ENCODE results near the gene ELOVL7. TPM values are rescaled to one million over a fixed set of nuclear protein-coding genes. Genes with fewer than 3 reads are reported as not detected.

The ELOVL7 gene
- total and polyA plus RNA-seq, 2 donors (not counting 1 experiment from before 2014, with no cell fraction given): under 0.01 to 0.07 TPM

DNA sequence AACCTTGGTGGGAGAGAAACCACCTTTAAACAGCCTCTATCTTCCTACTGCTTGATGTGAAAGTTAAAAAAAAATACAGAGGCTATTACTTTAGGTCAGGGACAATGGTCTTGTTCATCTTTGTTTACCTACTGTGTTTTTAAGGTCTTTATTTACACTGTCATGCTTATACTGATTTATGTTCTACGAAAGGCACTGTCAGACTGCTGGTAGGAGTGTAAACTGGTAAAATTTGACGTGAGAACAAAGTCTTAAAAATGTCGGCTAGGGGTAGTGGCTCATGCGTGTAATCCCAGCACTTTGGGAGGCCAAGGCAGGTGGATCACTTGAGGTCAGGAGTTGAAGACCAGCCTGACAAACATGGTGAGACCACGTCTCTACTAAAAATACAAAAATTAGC lies 42.1 kb upstream of the ELOVL7 start:
- no peak for DNase-seq (ENCODE audit: low read depth in 2 of 2)
- H3K79me2 ChIP-seq (ENCODE audit: control insufficient read depth, insufficient read depth, low read length): no peaks in the 10 kb centered on the region
- no peaks in the 10 kb centered on the region for H3K4me1 ChIP-seq (ENCODE audit: control insufficient read depth, extremely low read depth, insufficient read depth, low read length)

DNA sequence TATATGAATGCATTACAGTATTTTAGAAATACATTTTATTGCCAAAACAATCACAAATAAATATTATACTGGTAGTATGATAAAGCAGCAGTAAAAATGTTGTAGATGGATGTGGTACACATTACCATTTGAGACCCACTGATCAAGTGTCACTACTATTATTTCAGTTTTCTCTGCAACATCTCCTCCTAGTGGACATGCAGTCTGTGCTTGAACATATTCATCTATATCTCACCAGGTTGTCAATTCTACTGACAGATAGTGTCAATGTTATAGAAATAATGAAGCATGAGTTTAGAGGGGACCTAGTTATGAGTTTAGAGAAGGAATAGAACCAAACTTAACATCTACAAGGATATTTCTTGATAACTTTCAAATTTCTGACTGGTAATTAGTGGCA lies 39.2 kb upstream of the ELOVL7 start:
- H3K27ac ChIP-seq (ENCODE audit: insufficient read depth, low read length): no peak overlapping the region
- peak in 1 of 2 donors; percentile 4 for DNase-seq (ENCODE audit: low read depth in 2 of 2)
- H4K20me1 ChIP-seq (ENCODE audit: control insufficient read depth, extremely low read depth, insufficient read depth, low read length): no peaks in the 10 kb centered on the region
- H2AFZ ChIP-seq (ENCODE audit: low read length): no peak overlapping the region
- H3K4me3 ChIP-seq (replicated peaks in 1 of 4; ENCODE audit: control extremely low read depth in 1 of 4, insufficient read depth in 1 of 4, low read depth in 3 of 4, low read length in 4 of 4): no peak overlapping the region
- no peaks in the 10 kb centered on the region for H3K9me3 ChIP-seq (ENCODE audit: control insufficient read depth, insufficient read depth, low read depth, low read length)
- H3K36me3 ChIP-seq (ENCODE audit: control insufficient read depth, insufficient read depth, low read length): no peaks in the 10 kb centered on the region
- H3K9ac ChIP-seq (ENCODE audit: insufficient read depth, low read length): no peak overlapping the region
- no peaks in the 10 kb centered on the region for H3K79me2 ChIP-seq (ENCODE audit: control insufficient read depth, insufficient read depth, low read length)
- H3K4me1 ChIP-seq (ENCODE audit: control insufficient read depth, extremely low read depth, insufficient read depth, low read length): no peaks in the 10 kb centered on the region
- H3K4me2 ChIP-seq (ENCODE audit: extremely low read depth, insufficient read depth, low read length): no peak overlapping the region
- TF ChIP-seq EZH2 (IDR thresholded peaks at IDR 0.05; ENCODE audit: low read length, missing control alignments): no peak
- TF ChIP-seq, protein P1, sequence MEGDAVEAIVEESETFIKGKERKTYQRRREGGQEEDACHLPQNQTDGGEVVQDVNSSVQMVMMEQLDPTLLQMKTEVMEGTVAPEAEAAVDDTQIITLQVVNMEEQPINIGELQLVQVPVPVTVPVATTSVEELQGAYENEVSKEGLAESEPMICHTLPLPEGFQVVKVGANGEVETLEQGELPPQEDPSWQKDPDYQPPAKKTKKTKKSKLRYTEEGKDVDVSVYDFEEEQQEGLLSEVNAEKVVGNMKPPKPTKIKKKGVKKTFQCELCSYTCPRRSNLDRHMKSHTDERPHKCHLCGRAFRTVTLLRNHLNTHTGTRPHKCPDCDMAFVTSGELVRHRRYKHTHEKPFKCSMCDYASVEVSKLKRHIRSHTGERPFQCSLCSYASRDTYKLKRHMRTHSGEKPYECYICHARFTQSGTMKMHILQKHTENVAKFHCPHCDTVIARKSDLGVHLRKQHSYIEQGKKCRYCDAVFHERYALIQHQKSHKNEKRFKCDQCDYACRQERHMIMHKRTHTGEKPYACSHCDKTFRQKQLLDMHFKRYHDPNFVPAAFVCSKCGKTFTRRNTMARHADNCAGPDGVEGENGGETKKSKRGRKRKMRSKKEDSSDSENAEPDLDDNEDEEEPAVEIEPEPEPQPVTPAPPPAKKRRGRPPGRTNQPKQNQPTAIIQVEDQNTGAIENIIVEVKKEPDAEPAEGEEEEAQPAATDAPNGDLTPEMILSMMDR (conservative IDR thresholded peaks at IDR 0.05 in 1 of 2, IDR thresholded peaks at IDR 0.05 in 1 of 2; ENCODE audit: low read depth in 1 of 2, low read length in 2 of 2): peak; percentile 23 to 34
- H3K27me3 ChIP-seq (ENCODE audit: control insufficient read depth, insufficient read depth, low read length): no peaks in the 10 kb centered on the region

More for the DNA sequence above, 42.1 kb upstream of the ELOVL7 start:
- Histone ChIP-seq H3K9me3 (ENCODE audit: control insufficient read depth, insufficient read depth, low read depth, low read length) (no peaks in the 10 kb centered on the region), H3K36me3 (ENCODE audit: control insufficient read depth, insufficient read depth, low read length) (no peaks in the 10 kb centered on the region), H4K20me1 (ENCODE audit: control insufficient read depth, extremely low read depth, insufficient read depth, low read length) (no peaks in the 10 kb centered on the region), H2AFZ (ENCODE audit: low read length) (no peak overlapping the region), H3K27me3 (ENCODE audit: control insufficient read depth, insufficient read depth, low read length) (no peaks in the 10 kb centered on the region), H3K4me3 (replicated peaks in 1 of 4; ENCODE audit: control extremely low read depth in 1 of 4, insufficient read depth in 1 of 4, low read depth in 3 of 4, low read length in 4 of 4) (no peak overlapping the region), H3K27ac (ENCODE audit: insufficient read depth, low read length) (no peak overlapping the region), H3K9ac (ENCODE audit: insufficient read depth, low read length) (no peak overlapping the region), H3K4me2 (ENCODE audit: extremely low read depth, insufficient read depth, low read length) (no peak overlapping the region)
- no peak for TF ChIP-seq EZH2 (IDR thresholded peaks at IDR 0.05; ENCODE audit: low read length, missing control alignments)
- TF ChIP-seq, protein P1 (conservative IDR thresholded peaks at IDR 0.05 in 1 of 2, IDR thresholded peaks at IDR 0.05 in 1 of 2; ENCODE audit: low read depth in 1 of 2, low read length in 2 of 2): no peak

DNA sequence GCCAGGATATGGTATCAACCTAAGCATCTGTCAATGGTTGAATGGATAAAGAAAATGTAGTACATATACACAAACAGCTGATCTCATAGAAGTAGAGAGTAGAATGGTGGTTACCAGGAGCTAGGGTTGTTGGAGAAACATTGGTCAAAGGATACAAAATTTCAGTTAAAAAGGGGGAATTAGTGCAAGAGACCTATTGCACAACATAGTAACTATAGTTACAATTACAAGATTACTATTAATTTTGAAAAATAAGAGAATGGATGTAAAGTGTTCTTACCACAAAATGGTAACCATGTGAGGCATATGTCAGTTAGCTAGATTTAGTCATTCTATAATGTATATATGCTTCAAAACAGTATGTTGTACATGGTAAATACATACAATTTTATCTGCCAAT lies 28.8 kb upstream of the ELOVL7 start:
- Histone ChIP-seq H3K27ac (ENCODE audit: insufficient read depth, low read length) (no peak overlapping the region), H2AFZ (ENCODE audit: low read length) (no peak overlapping the region), H3K27me3 (ENCODE audit: control insufficient read depth, insufficient read depth, low read length) (no peaks in the 10 kb centered on the region), H3K4me1 (ENCODE audit: control insufficient read depth, extremely low read depth, insufficient read depth, low read length) (no peaks in the 10 kb centered on the region), H3K4me2 (ENCODE audit: extremely low read depth, insufficient read depth, low read length) (no peak overlapping the region), H3K9ac (ENCODE audit: insufficient read depth, low read length) (no peak overlapping the region), H3K36me3 (ENCODE audit: control insufficient read depth, insufficient read depth, low read length) (no peaks in the 10 kb centered on the region), H4K20me1 (ENCODE audit: control insufficient read depth, extremely low read depth, insufficient read depth, low read length) (no peaks in the 10 kb centered on the region), H3K9me3 (ENCODE audit: control insufficient read depth, insufficient read depth, low read depth, low read length) (no peaks in the 10 kb centered on the region), H3K4me3 (replicated peaks in 1 of 4; ENCODE audit: control extremely low read depth in 1 of 4, insufficient read depth in 1 of 4, low read depth in 3 of 4, low read length in 4 of 4) (no peak overlapping the region), H3K79me2 (ENCODE audit: control insufficient read depth, insufficient read depth, low read length) (no peaks in the 10 kb centered on the region)
- TF ChIP-seq, protein P1 (conservative IDR thresholded peaks at IDR 0.05 in 1 of 2, IDR thresholded peaks at IDR 0.05 in 1 of 2; ENCODE audit: low read depth in 1 of 2, low read length in 2 of 2): no peak
- no peak for TF ChIP-seq EZH2 (IDR thresholded peaks at IDR 0.05; ENCODE audit: low read length, missing control alignments)
- DNase-seq (ENCODE audit: low read depth in 2 of 2): no peak

Data from fibroblast of lung (primary cell).